GM21367 (cell line): ENCODE measurements around the gene CCDC89.

Source experiments
- ATAC-seq: cut with Tn5 transposase; IDR thresholded peaks from one replicate; pipeline ENCODE4 v1.9.1; 2021; ENCODE audit not compliant: unreplicated experiment

The CCDC89 gene

DNA sequence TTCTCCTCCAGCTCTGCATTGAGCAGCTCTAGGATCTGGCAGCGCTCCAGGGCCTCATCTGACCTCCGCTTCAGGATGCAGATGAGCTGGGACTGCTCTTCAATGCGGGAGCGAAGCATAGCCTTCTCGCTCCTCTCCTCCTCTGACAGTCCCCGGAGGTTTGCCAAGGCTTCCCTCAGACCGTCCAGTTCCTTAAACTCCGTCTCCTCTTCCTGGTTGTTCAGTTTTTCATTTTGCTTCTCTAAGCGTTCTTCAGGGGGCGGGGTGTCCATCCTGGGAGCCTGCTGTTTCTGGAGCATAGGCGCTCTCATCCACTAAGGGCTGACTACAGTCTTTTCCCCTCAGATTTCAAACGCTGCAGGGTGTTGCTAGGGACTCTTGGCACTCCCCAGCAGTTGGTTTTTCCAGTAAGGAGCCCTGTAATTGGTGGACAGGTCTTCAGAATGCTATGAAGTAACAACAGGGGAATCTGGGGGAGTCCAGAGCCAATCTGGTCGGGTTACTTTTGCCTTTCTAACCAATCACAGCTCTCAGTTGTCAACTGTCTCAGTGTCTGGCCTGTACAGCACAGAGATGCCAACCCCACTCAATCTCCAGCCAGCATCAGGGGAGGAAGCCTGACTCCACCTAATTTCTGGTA lies at the start of gene CCDC89:
CCDC89 (minus strand) TSS at position 376 of the 640 bp plus-strand sequence; CDS start at position 311, 65 bp downstream.
- no peak for ATAC-seq

DNA sequence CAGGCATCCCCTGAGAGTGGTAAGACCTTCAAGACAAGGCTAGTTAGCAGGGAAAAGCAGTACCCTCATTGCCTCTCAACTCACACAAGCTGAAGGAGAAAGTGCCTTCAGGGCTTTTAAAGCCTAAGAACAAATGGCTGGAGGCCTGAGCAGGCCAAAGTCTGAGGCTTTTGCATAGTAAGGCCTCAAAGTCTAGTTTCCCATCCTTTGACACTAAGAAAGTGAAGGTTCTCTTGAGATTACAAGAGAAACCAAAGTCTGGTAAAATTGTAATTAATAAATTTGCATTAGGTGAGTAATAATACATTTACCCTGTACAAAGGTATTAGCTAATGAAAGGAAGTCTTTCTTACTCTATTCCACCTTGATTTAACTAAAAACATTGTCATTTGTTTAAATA lies 47.0 kb upstream of the CCDC89 start:
- no peak for ATAC-seq

DNA sequence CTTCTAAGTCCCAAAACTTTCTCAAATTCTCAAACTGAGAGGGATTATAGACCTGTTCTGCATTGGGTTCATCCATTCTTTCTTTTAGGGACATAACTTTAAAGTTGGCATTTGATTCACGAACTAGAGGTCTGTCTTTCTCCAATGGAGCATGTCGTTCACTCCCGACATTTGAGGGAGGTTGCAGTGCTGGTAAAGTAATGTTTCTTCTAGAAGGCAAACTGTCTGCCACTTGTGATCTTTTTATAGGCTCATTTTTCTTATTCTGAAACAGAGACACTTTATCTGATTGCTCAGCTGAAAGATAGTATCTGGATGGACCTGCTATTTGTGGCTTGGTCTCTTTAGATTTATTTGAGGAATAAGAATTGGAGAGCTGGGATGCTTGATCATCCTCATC lies 40.4 kb upstream of the CCDC89 start:
- no peak for ATAC-seq

DNA sequence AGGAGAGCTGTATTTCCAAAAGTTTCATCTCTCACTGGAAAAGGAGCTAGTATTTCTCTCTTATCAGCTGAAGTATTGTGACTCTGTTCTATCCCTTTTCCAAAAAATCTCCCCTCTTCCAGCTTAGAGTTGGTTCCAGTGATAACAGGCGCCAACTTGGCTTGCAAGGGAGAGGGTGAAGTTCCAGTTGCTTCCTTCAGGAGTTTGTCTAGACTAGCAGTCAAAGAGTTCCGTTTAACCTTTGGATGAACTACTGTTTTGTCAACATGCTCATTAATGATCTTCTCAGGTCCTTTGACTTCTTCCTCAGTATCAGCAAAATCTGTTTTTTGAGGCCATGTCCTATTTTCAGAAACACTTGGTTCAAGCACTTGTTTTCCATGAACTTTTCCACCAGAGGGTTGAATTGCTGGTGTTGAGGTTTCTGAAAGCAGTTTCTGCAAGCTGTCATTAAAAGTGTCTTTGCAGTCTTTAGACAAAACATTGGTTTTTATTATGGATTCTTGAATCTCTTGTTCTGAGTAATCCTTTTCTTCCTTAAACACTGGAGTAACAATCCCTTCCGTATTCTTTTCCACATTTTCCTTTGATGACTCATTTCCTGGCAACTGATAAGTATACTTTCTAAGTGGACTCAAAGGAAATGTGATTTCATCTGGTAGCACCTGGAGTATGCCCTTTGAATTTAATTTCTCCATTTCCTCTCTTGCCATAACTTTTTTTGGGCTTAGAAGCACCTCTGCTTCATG lies 39.7 kb upstream of the CCDC89 start:
- no peak for ATAC-seq

DNA sequence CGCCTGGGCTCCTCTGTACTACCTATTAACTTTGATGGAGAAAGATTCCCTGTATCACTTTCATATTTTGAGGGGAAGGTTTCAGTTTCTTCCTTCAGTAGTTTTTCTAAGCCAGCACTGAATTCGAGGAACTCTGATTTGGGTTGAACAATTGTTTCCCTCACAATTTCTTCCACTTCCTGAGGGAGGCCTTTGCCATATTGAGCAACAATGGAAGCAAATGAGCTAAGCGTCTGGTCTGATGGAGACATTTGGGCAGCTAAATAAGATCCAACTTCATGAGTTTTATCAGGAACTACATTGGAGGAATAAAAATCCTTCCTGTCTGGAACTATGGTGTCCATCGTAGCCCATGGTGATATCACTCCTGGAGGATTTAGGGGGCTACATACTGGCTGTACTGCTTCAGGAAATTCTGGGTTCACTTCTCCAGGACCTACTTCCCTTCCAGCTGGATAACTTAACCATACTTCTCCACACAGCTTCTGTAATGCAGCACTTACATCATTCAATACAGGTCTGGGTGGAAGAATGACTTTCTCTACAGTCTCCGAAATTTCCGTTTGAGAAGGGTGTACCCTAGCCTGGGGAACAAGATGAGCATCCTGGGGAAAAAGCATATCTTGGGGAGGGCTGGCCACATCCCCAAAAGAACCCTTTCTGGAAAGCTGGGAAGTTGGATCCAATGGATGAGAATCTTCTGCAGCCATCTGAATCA lies 38.9 kb upstream of the CCDC89 start:
- no peak for ATAC-seq

DNA sequence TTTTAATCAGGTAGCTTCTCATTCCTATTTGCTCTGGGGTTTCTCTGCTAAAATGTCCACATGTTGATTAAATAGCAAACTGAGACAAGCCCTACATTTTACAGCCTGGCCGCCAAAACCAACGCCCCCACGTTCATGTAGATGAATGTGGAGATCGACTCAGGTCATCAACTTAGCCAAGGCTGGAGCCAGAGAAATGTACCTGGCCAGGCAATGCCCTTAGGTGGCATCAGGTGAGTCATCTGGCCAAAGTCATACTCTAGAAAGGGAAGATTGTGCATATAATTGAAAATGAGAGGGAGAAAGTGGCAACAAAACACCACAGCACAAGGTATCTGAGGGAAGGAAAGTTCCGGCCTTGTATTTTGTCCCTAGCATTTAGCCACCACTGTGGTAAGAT lies 37.1 kb upstream of the CCDC89 start:
- ATAC-seq = no peak

DNA sequence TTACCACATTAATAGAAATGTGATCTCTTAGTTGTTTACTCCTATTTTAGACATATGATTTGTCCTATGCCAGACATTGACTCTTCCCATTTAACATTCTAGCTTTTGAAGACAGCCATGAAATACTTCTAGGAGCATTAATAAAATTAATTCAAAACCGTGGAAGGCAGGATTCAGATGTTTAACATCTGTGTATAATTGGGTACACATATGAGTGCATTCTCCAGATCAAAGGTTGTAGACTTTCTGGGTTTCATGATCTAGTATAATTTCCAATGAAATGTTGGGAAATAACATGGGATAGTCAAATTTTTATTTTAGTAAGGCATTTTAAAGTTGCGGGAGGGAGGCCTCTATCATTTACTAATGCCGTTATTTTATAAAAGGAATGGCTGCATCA lies 35.2 kb upstream of the CCDC89 start:
- ATAC-seq = no peak

DNA sequence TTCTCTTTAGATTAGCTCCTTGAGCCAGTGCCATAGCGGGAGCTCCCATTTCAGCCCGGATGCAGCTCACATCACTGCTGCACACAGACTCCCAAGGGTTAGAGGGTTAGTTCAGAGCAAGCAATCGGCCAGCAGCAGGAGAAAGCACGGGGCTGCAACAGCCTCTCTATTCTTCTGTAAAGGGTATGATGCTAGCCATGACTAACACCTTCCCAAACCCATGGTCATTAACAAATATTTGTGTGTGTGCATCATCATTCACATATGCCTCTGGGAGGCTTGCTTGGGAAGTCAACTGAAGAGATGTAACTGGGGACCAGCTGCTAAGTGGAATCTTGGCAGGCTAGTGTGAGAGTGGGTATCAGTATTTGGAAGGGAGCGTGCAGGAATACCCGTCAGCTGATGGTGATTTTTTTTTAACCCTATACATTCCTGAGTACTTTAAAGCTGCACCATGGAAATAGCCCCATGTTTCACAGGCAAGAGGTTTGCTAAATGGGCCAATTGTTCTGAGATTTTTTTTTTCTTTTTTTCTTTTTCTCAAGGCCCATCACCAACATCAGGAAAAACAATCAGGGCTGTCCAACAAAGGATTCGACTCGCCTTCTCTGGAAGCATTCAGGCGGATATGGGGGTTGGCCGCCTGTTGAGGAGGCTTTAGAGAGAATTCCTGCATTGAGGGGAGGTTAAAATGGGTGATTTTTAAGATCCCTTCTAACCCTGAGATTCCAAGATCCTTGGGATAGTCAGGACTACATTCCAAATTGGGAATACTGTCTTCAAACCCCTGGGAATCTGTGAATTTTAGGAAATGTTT lies 33.2 kb upstream of the CCDC89 start:
- no peak for ATAC-seq

DNA sequence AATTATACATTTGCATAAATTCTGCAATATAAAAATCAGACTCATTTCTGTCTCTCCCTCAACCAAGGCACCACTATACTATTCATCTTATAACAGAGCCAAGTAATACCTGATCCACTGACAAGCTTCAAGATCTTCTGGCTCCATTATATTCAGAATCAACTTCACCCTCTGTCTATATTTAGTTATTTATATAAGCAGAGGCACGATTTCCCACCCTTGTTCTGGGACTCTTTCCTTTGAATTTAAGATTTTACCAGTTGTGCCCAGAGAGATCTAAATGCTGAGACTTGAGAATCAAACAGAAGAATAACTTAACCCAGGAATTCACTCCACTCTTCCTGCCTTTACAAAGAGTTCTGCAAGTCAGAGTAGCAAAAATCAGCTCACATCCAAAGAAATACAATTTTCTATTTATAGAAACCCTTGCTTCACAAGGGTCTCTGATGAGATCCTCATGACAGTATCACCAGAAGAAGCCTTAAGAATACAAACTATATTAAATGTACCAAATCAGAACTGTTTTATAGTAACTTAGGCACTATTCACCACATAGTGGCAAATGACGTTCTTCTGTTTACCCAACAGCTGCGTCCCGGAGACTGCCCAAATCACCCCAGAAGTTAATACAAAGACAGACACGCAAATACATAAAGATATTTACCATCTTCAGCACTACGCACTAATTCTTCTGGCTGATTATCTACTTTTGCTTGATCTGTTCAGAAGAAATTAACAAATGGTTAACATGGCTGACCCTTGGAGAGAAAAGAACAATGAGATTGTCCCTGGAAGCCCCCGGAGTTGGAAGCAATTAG lies 32.3 kb upstream of the CCDC89 start:
- ATAC-seq = no peak

DNA sequence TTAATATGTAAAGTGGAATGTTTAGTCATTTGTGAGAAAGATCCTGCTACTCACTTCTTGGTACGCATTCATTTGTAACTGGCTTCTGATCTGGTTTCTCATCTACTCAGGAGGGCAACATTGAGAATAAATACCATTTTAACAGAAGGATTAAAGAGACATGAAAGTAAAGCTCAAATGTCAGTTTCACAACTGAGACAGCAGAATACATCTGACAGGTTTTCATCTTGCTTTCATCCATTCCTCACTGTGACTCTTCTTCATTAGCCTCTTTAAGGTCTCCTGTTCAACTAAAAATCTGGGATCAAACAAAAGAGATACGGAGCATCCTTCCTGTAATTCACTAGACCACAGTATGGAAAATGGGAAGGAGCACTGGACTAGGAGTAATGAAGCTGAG lies 31.4 kb upstream of the CCDC89 start:
- no peak for ATAC-seq

DNA sequence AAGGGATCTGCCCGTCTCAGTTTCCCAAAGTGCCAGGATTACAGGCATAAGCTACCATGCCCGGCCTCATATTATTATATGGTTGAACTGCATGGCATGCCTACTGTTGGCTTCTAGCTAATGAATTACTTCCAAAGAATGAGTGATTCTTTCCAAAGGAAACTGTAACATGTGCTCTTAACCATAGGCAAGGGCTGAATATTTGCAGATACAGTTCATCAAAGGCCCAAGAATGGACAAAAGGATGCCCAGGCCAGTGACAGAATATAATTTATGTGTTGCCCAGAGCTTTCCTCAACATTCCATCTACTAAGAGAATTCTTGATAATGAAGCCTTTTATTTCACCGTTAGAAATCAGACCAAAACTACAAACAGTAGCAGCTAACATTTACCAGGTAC lies 27.0 kb upstream of the CCDC89 start:
- no peak for ATAC-seq

DNA sequence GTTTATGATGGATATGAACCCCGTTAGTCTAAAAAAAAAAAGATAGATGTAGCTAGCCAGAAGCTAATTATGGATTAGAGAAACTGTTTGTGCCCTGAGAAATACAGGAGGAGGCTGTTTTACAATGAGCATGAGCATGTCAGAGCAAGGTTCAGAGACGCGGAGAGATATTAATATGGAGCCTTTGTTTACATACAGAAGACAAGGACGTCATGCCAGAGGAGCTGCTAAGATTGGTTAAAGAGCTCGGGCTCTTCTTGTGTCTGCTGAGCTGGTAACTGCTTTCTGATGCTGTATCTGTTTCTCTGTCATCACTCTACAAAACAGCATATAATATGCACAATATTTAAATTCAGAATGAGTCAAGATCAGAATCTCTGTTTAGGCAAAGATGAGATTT lies 24.9 kb upstream of the CCDC89 start:
- ATAC-seq = no peak

DNA sequence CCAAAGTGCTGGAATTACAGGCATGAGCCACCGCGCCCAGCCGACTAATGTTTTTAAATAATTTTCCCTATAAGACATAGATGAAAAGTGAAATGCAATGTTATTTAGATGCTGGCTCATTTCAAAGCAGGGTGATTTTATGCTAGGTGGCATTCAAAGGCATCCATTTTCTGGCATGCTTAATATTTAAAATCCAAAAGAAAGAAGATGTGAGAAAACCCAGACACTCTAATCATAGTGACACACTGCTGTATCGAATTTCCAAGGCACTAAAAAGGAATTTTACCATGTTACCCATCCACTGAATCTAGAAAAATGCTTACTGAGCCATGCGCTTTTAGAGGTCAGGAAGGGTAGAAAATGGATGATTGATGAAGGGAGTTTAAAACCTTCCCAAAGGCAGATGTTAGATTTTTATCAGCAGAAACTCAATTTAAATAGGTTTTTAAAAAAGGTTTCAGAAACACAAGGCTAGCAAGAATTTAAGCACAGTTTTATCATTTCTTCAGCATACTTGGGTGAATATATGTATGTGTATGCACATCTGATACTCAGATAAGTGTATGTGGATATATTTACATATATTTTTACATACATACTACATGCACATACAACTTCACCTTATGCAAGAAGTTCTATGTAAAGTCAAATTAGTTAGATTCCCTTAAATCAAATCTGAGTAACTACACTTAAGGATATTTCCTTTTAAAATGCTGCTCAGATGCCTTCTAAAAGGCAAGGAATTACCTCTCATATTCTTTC lies 24.1 kb upstream of the CCDC89 start:
- ATAC-seq = no peak

DNA sequence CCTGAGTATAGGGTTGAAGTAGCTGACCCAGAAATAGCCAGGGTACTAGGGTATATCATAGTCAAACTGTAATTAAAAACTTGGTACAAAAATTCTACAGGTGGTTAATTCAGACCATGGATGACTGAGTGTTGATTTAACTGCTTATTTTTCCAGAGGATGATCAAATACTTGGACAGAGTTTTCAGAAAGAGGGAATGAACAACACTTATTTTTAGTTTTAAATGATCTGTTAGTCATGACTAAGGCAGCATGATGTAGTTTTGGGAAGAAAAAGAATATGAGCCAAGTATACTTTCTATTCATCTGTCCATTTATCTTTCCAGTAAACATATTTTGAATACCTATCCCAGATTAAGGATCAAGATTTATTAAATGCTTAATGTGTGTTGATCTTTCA lies 19.8 kb upstream of the CCDC89 start:
- ATAC-seq = no peak

DNA sequence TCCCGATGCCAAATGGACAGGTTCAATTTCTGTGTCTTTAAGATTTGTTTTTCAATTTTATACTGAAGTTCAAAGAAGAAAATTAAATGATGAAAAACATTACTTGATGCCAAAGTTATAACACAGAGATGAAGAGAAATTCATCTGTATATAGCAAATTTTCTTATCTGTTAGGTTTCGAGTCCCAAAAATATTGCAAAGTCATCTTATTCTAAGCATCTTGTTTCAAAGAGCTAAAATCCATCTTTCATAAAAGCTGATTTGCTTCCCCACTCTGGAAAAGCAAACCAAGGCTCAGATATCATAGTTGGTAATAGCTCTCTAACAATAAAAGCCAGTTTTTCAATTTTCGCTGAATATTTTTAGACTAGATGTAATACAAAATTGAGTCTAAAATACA lies 19.0 kb upstream of the CCDC89 start:
- ATAC-seq = no peak

DNA sequence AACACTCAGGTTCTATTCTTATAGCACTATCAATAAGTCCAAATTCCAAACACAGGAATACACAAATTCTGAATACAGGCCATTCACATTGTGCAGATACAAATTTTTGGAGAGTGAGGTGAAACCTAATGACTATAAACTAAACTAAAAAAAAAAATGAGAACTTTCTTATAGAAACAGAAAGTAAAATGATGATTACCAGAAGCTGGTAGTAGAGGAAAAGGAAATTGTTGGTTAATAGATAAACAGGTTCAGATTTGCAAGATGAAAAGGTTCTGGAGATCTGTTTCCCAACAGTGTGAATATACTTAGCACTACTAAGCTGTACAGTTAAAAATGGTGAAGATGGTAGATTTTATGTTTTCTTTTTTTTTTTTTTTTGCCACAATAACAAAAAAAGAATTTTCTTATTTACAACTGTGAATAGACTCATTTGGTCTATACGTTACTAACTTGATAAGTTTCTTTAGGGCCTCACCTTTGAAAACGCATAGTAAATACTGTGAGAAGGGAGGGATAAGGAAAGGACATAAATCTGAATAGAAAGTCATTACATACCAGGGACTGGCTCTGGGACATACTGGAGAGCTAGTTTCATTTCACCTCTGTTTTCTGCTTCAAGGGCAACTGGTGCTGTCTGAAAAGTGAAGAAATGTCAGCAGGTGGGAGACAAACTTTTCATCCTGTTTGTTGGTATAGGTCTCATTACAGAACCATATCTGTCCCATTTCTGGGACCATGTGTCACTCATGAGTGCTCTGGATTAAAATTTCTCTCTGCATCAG lies 14.2 kb upstream of the CCDC89 start:
- peak; percentile 76 for ATAC-seq

DNA sequence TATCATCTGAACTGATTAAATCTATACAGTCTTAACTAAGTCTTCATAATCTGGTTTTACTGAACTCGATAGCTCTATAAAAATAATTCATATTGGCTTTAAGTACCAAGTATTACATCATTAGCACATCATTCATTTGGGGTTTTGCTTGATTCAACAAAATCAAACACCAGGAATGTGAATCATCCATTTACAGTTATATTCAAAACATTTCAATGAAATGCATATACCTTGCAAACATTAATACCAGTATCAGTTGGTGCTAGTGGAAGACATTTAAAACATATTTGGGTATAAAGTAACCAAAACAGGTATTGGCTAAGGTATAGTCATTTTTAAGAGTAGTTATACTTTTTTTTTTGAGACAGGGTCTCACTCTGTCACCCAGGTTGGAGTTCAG lies 12.2 kb upstream of the CCDC89 start:
- ATAC-seq = no peak

DNA sequence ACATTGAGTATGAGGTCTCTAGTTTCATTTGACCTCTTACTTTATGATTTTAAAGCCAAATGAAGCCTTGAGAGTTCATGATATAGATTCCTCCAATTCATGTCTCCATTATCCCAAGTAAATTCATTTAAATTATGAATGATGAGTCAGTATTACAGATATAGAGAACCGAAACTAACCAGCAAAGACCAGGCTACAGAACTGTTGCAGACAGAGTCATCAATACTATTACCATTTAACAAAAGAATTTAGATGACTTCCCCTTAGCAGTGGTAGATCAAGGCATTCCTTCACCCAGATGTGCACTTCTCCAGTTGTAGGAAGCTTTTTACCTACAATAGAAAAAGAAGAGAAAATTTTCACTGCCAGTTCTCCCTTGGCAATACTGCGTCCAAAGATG lies 11.8 kb upstream of the CCDC89 start:
- ATAC-seq = no peak

DNA sequence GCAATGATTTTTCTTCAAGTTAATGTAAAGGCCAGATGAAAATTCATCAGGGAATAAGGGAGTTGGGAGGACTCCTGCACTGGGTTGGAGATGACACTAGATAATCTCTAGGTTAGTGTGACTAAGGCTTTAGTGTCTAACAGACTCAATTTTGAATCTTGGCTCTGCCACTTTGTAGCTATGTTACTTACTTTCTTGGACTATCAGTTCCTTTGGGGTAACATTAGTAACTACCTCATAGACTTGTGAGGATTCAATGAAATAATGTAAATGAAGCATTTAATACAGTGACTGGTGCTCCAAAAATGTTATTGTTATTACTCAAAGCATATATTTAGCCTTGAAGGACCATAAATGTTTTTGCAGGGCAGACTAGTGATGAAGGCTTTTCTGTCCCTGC lies 9.6 kb upstream of the CCDC89 start:
- ATAC-seq = no peak
